GM12878 (cell line): ENCODE data around the gene SLU7. TPM values are rescaled to one million over a fixed set of nuclear protein-coding genes. Genes with fewer than 3 reads are reported as not detected.
A peak's percentile ranks its signal among the peaks of the same experiment; 100 is the strongest.

Experiments used
- ATAC-seq: fragments of 200-7000 bp; cut with Tn5 transposase; 3 replicates; pipeline ENCODE4 v1.9.1; 2020; ENCODE audit warnings: mild to moderate bottlenecking, moderate library complexity
- BruUV-seq: library from RNA; stranded (reverse); fragments of 400-500 nt; replicated peaks from 2 replicates; lab custom pipeline; 2021; lab: Mats Ljungman, UMichigan
- CTCF ChIA-PET: fragments of 300-600 bp; sonication (Branson Sonifier 250); formaldehyde crosslinking; extraction: SDS; loops from one replicate; lab custom pipeline; 2021; ENCODE audit warnings: inconsistent platforms; lab: Yijun Ruan, JAX
- POLR2A ChIA-PET: fragments of 350-600 bp; formaldehyde crosslinking; extraction: SDS; loops from one replicate; lab custom pipeline; 2021; ENCODE audit warnings: inconsistent platforms; lab: Charles Lee
- RAD21 ChIA-PET: fragments of 300-600 bp; sonication (Branson Sonifier 250); formaldehyde crosslinking; loops from one replicate; lab custom pipeline; 2023; ENCODE audit warnings: antibody characterized with exemption; ENCODE audit not compliant: unreplicated experiment; lab: Charles Lee
- SMC1A ChIA-PET: fragments of 300-600 bp; sonication (Branson Sonifier 250); formaldehyde crosslinking; loops from one replicate; lab custom pipeline; 2023; ENCODE audit not compliant: unreplicated experiment, uncharacterized antibody; lab: Charles Lee
- DNase-seq: peaks from one replicate; pipeline ENCODE4 v3.0.0-alpha.2; 2011; ENCODE audit warnings: low read depth, low spot score
- FAIRE-seq: peaks from 3 replicates; lab custom pipeline; 2011; peaks lifted over from hg19 to GRCh38; lab: Jason Lieb, UNC
- H2AFZ ChIP-seq: 2 replicates; pipeline ENCODE4 v1.6.0; 2011; ENCODE audit warnings: low read depth, low read length, control low read depth; ENCODE audit not compliant: control insufficient read depth
- H3K27ac ChIP-seq: 2 replicates; pipeline ENCODE4 v1.5.1; 2011; ENCODE audit warnings: control low read depth; ENCODE audit not compliant: control insufficient read depth, insufficient read depth
- H3K27me3 ChIP-seq, 2 experiments: replicated peaks in 1 of 2; 2 replicates each; pipeline versions ENCODE4 v1.6.0 to v1.6.1; 2011; ENCODE audit warnings: low read length in 1 of 2; ENCODE audit not compliant: control insufficient read depth in 2 of 2, insufficient read depth in 2 of 2
- H3K36me3 ChIP-seq, 2 experiments: 2 replicates each; pipeline ENCODE4 v1.5.1; 2011; ENCODE audit warnings: low read length in 1 of 2; ENCODE audit not compliant: control insufficient read depth in 2 of 2, insufficient read depth in 2 of 2
- H3K4me1 ChIP-seq: 2 replicates; pipeline ENCODE4 v1.6.1; 2011; ENCODE audit warnings: mild to moderate bottlenecking, low read length, moderate library complexity, mixed read lengths; ENCODE audit not compliant: control insufficient read depth, insufficient read depth
- H3K4me2 ChIP-seq: 2 replicates; pipeline ENCODE4 v1.6.0; 2011; ENCODE audit warnings: control low read depth; ENCODE audit not compliant: control insufficient read depth, insufficient read depth
- H3K4me3 ChIP-seq: fragments of 200-600 bp; sonication (generic); 2 replicates; pipeline ENCODE4 v1.5.1; 2016
- H3K79me2 ChIP-seq: 2 replicates; pipeline ENCODE4 v1.6.0; 2011; ENCODE audit warnings: low read length; ENCODE audit not compliant: control insufficient read depth, insufficient read depth
- H3K9ac ChIP-seq: 2 replicates; pipeline ENCODE4 v1.8.0; 2011; ENCODE audit warnings: low read length, control low read depth, mixed read lengths; ENCODE audit not compliant: control insufficient read depth, insufficient read depth
- H3K9me3 ChIP-seq: replicated peaks from 3 replicates; pipeline ENCODE4 v1.5.1; 2011; ENCODE audit warnings: mild to moderate bottlenecking, low read length; ENCODE audit not compliant: control insufficient read depth, insufficient read depth
- H4K20me1 ChIP-seq: 2 replicates; pipeline ENCODE4 v1.6.0; 2011; ENCODE audit not compliant: control insufficient read depth, insufficient read depth
- CBX5 ChIP-seq: sonication (generic); IDR thresholded peaks from 2 replicates; pipeline ENCODE4 v1.6.1; 2016; ENCODE audit warnings: low read depth, moderate library complexity, mild to moderate bottlenecking, inconsistent platforms
- CTCF ChIP-seq, 3 experiments: IDR thresholded peaks in 2 of 3; conservative IDR thresholded peaks in 1 of 3; 2 replicates each; pipeline ENCODE4 v1.5.1; 2011; ENCODE audit warnings: low read depth in 3 of 3, low read length in 3 of 3, mild to moderate bottlenecking in 3 of 3, control low read depth in 2 of 3, moderate library complexity in 2 of 3, inconsistent platforms in 1 of 3, mixed read lengths in 1 of 3; ENCODE audit not compliant: control insufficient read depth in 2 of 3, insufficient read depth in 1 of 3; ENCODE audit errors: extremely low read depth in 1 of 3
- GATAD2B ChIP-seq: fragments of 450-650 bp; conservative IDR thresholded peaks from 2 replicates; pipeline ENCODE4 v1.6.1; 2017; ENCODE audit warnings: low read depth, mild to moderate bottlenecking, moderate library complexity
- HCFC1 ChIP-seq: fragments of 150-350 bp; IDR thresholded peaks from 2 replicates; pipeline ENCODE4 v1.6.1; 2014; ENCODE audit warnings: low read length
- HDAC6 ChIP-seq: fragments of 200-600 bp; sonication (generic); IDR thresholded peaks from one replicate; pipeline ENCODE4 v1.8.0; 2017; ENCODE audit warnings: antibody characterized with exemption; ENCODE audit not compliant: unreplicated experiment
- HSF1 ChIP-seq: fragments of 150-350 bp; IDR thresholded peaks from 2 replicates; pipeline ENCODE4 v1.6.1; 2014; ENCODE audit warnings: mild to moderate bottlenecking, low read depth, low read length
- IRF4 ChIP-seq: IDR thresholded peaks from 2 replicates; pipeline ENCODE4 v1.6.1; 2011; ENCODE audit warnings: low read depth, low read length
- RELA ChIP-seq: fragments of 450-650 bp; IDR thresholded peaks from 2 replicates; pipeline ENCODE4 v1.8.0; 2014; ENCODE audit warnings: borderline replicate concordance; ENCODE audit not compliant: partially characterized antibody
- WRNIP1 ChIP-seq: IDR thresholded peaks from 2 replicates; pipeline ENCODE4 v1.6.1; 2011; ENCODE audit warnings: low read depth, low read length, improper control_type of control experiment, borderline replicate concordance
- WGBS: methylation state at CpG from one replicate; pipeline ENCODE4 v1.1.6; 2016; ENCODE audit warnings: low lambda C conversion rate; ENCODE audit not compliant: insufficient replicate concordance, insufficient coverage; ENCODE audit errors: missing lambda C conversion rate; 5-methylcytosine and 5-hydroxymethylcytosine counted together
- in situ Hi-C: fragments of 300-500 bp; cut with MboI; formaldehyde crosslinking; loops from 9 replicates; pipeline ENCODE4 v1.14.3; 2018; ENCODE audit warnings: mixed read lengths
- intact Hi-C: fragments of 100-400 bp; cut with micrococcal nuclease; formaldehyde crosslinking; loops from one replicate; pipeline ENCODE4 v1.14.2; 2022; ENCODE audit not compliant: unreplicated experiment
- polyA plus RNA-seq, 11 experiments: library from polyadenylated mRNA; depleted of rRNA in 4 of 11; unstranded in 6 of 11; stranded (reverse) in 5 of 11; fragments of >200 nt; fragmentation: Nextera tagmentation in 4 of 11; fragmentation: Illumina TruSeq in 1 of 11; extraction: Ambion mirVana in 4 of 11; extraction: Trizol in 1 of 11; gene quantifications; 1 replicate in 1 of 11; 2 replicates in 10 of 11; pipeline versions ENCODE4 v1.2.1 to v1.2.3, GENCODE V29; 2011 to 2016; ENCODE audit warnings: inconsistent platforms in 2 of 11, missing spikeins in 2 of 11, low read depth in 1 of 11
- total RNA-seq, 4 experiments: library from RNA; depleted of rRNA in 3 of 4; stranded (reverse); fragments of >200 nt in 3 of 4; fragmentation: Illumina TruSeq in 1 of 4; extraction: Trizol in 1 of 4; gene quantifications; 2 replicates each; pipeline versions ENCODE4 v1.2.1 to v1.2.3, GENCODE V29; 2013 to 2021

SLU7 gene
- total and polyA plus RNA-seq, 10 of the 15 experiments (the other 5 are each of a cell fraction or from before 2014, with no cell fraction given) = 32.7 to 55.2 (median 46.6) TPM

GRCh38 chr5:160367885-160368284, 51.0 kb downstream of the SLU7 start:
- Histone ChIP-seq H4K20me1 (no peaks in the 10 kb centered on the region), H3K9ac (no peak overlapping the region), H3K36me3 (no peaks in the 10 kb centered on the region), H3K27ac (no peak overlapping the region), H3K4me1 (no peaks in the 10 kb centered on the region), H3K9me3 (no peaks in the 10 kb centered on the region), H3K79me2 (no peaks in the 10 kb centered on the region), H3K4me3 (no peak overlapping the region), H3K4me2 (no peak overlapping the region), H2AFZ (no peak overlapping the region), H3K27me3 (peaks cover 5 to 10% of the 10 kb centered on the region in 2 experiments; a peak in 3 of 4 replicates)
- POLR2A ChIA-PET = no interaction called here
- CTCF ChIA-PET = interaction anchor here (0.7 to 1.1 kb wide), 3 partner anchors 11 to 346 kb away, joined by 3 read pairs; no protein-coding TSS in a partner anchor
- DNase-seq = no peak
- RAD21 ChIA-PET = interaction anchor here (0.9 kb wide), 1 partner anchor 21 kb away, joined by 3 read pairs; no protein-coding TSS in a partner anchor
- no peak for ATAC-seq
- no peak for TF ChIP-seq CTCF (IDR thresholded peaks at IDR 0.05 in 2 of 3, conservative IDR thresholded peaks at IDR 0.05 in 1 of 3; ENCODE audit: control insufficient read depth in 2 of 3, extremely low read depth in 1 of 3, insufficient read depth in 1 of 3, low read depth in 3 of 3, low read length in 3 of 3)
- TF ChIP-seq HDAC6 = no peak
- SMC1A ChIA-PET = interaction anchor here (0.8 kb wide), 1 partner anchor 128 kb away, joined by 3 read pairs; no protein-coding TSS in a partner anchor
- no peak for FAIRE-seq
- in situ Hi-C loops = no loop called here
- intact Hi-C loops = no loop called here
- WGBS = 86% methylated on average over 3 of the region's 3 CpGs
- BruUV-seq = no TSS peak

GRCh38 chr5:160367261-160367660, 51.6 kb downstream of the SLU7 start:
- Histone ChIP-seq H4K20me1 (no peaks in the 10 kb centered on the region), H3K36me3 (no peaks in the 10 kb centered on the region), H3K27me3 (peaks cover 5 to 10% of the 10 kb centered on the region in 2 experiments; a peak in 3 of 4 replicates), H3K4me2 (no peak overlapping the region), H3K4me1 (no peaks in the 10 kb centered on the region)
- in situ Hi-C loops = no loop called here
- no TSS peak for BruUV-seq
- RAD21 ChIA-PET = no interaction called here
- TF ChIP-seq GATAD2B (no peak), IRF4 (0 out of 2 replicates have a peak, but pooled peaks have one; percentile 15), HSF1 (no peak), RELA (no peak), WRNIP1 (no peak), CBX5 (no peak), HCFC1 (no peak)
- TF ChIP-seq, all 136 proteins: peak for 1
- no peak for DNase-seq
- H3K27ac ChIP-seq = no peak overlapping the region
- no peak overlapping the region for H2AFZ ChIP-seq
- ChIA-PET SMC1A (no interaction called here), CTCF (no interaction called here), POLR2A (interaction anchor here (0.8 kb wide), 1 partner anchor 32 kb away, joined by 3 read pairs; no protein-coding TSS in a partner anchor)
- no peak overlapping the region for H3K4me3 ChIP-seq
- WGBS = 3% methylated on average over 2 of the region's 2 CpGs
- no peak for FAIRE-seq
- no peaks in the 10 kb centered on the region for H3K79me2 ChIP-seq
- H3K9me3 ChIP-seq = no peaks in the 10 kb centered on the region
- H3K9ac ChIP-seq = no peak overlapping the region
- intact Hi-C loops = no loop called here
- ATAC-seq = no peak; the same call in 2 of the 3 replicates
